ENCODE results near the gene SHANK1.

DNA sequence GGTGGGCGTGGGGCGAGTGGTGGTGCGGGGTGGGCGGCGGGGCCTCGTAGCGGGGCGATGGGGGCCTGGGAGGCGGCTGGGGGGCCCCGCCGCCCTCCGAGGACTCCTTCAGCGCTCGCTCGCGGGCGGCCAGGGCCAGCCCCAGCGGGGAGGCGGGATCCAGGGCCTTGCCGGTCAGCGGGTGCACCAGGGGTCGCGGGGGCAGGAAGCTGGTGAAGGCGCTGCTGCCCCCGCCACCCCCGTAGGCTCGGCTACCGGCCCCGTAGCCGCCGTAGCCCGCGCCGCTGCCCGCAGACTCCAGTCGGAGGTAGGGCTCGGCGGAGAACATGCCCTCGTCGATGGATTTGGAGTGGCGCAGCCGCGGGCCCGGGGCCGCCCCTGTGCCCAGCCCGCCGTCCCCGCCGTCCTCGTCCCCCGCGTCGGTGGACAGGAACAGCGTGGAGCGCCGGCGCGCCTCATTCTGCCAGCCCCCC, 51.8 kb downstream of the SHANK1 start:
- TF ChIP-seq, protein P1, sequence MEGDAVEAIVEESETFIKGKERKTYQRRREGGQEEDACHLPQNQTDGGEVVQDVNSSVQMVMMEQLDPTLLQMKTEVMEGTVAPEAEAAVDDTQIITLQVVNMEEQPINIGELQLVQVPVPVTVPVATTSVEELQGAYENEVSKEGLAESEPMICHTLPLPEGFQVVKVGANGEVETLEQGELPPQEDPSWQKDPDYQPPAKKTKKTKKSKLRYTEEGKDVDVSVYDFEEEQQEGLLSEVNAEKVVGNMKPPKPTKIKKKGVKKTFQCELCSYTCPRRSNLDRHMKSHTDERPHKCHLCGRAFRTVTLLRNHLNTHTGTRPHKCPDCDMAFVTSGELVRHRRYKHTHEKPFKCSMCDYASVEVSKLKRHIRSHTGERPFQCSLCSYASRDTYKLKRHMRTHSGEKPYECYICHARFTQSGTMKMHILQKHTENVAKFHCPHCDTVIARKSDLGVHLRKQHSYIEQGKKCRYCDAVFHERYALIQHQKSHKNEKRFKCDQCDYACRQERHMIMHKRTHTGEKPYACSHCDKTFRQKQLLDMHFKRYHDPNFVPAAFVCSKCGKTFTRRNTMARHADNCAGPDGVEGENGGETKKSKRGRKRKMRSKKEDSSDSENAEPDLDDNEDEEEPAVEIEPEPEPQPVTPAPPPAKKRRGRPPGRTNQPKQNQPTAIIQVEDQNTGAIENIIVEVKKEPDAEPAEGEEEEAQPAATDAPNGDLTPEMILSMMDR (IDR thresholded peaks at IDR 0.05): no peak
- no peak for TF ChIP-seq POLR2A (IDR thresholded peaks at IDR 0.05)
